Measurements from ENCODE around the gene STPG4.

DNA sequence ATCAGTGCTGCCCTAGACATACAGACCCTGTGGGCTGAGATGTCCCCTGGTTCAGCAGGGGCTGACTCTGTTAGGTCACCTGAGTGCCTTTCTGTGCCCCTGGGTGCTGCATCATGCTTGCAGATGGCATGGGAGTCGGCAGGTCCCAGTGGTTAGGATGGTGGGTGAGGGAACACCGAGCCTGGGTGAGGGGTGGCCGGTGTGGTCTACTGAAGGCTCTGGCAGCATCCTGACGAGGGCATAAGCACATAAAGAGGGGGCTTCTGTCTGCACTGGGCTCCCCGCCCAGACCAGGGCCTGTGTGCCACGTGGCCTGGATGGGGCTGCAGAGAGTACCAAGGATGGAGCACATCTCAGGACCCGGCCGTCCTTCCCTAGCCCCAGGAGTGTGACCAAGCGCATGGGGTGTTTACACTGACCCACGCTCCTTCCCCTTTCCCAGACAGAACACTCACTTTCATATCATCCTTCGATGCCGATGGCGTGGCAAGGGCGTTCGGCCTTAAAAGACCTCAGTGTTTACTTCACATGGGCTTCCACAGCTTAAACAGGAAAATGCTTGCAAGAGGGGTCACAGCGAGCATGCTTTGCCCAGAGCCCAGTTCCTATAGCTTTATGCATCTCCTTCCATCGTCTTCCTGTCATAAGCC lies 115.1 kb downstream of the STPG4 start:
- TF ChIP-seq, protein P1, sequence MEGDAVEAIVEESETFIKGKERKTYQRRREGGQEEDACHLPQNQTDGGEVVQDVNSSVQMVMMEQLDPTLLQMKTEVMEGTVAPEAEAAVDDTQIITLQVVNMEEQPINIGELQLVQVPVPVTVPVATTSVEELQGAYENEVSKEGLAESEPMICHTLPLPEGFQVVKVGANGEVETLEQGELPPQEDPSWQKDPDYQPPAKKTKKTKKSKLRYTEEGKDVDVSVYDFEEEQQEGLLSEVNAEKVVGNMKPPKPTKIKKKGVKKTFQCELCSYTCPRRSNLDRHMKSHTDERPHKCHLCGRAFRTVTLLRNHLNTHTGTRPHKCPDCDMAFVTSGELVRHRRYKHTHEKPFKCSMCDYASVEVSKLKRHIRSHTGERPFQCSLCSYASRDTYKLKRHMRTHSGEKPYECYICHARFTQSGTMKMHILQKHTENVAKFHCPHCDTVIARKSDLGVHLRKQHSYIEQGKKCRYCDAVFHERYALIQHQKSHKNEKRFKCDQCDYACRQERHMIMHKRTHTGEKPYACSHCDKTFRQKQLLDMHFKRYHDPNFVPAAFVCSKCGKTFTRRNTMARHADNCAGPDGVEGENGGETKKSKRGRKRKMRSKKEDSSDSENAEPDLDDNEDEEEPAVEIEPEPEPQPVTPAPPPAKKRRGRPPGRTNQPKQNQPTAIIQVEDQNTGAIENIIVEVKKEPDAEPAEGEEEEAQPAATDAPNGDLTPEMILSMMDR (IDR thresholded peaks at IDR 0.05): no peak
- no peak for TF ChIP-seq POLR2A (IDR thresholded peaks at IDR 0.05)

Measured in thyroid gland (tissue), 4 donors.